Colon (tissue), 2 donors: ENCODE measurements around the gene KLHL28.

Experiments used
- FAIRE-seq: peaks from 2 replicates; lab custom pipeline; 2012; peaks lifted over from hg19 to GRCh38; lab: Jason Lieb, UNC
- donor health status: control.
- donor health status: control.

The KLHL28 gene

GRCh38 chr14:44960646-44961045 lies 1.1 kb downstream of the KLHL28 start:
- FAIRE-seq, result no peak

- FAIRE-seq, result no peak
These were observed 1.6 kb downstream of the KLHL28 start for GRCh38 chr14:44960146-44960545.

GRCh38 chr14:44959538-44959937 lies 2.2 kb downstream of the KLHL28 start:
- no peak for FAIRE-seq

DNA sequence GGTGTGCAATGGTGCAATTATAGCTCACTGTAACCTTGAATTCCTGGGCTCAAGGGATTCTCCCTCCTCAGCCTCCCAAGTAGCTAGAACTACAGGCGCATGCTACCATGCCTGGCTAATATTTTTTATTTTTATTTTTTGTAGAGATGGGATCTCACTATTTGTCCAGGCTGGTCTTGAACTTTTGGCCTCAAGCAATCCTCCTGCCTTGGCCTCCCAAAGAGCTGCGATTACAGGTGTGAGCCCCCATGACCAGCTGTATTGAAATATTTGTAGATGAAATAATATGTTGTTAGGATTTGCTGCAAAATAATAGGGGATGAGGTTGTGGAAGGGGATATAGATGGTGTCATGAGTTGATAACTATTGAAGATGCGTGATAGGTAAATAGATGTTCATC lies 4.9 kb downstream of the KLHL28 start:
- FAIRE-seq, result no peak

DNA sequence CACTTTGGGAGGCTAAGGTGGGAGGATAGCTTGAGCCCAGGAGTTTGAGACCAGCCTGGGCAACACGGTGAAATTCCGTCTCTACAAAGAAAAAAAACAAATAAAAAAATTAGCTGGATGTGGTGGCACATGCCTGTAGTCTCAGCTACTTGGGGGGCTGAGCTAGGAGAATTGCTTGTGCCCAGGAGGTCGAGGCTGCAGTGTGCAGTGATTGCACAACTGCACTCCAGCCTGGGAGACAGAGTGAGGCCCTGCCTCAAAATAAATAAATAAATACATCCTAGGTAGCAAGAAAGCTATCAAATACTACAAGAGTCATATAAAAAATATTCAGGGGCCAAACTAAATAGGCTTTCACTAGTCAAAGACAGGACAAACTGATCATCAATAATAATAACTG lies 6.2 kb downstream of the KLHL28 start:
- FAIRE-seq, result no peak

GRCh38 chr14:44954750-44955149 lies 7.0 kb downstream of the KLHL28 start:
- FAIRE-seq, result no peak

GRCh38 chr14:44952391-44953110 lies 9.2 kb downstream of the KLHL28 start:
- FAIRE-seq, result peak; percentile 18

DNA sequence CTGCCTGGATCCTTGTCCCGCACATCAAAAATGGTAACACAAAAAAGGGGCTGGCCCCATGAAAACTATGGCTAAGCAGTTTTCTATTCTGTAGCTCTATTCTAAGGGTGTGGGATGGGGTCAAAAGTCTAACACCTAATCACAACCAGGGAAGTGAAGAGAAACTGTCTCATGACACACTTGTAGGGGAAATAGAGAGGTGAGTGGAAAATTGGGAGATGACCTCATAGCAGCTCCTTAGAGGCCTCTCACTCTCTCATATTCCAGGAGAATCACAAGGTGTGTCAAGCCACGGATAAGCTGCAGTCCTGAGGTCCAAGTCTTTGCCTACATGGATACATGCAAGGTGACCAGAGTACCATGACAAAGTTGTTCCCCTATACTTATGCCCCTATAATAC lies 10.7 kb downstream of the KLHL28 start:
- FAIRE-seq, result no peak

- no peak for FAIRE-seq
These were observed 16.5 kb downstream of the KLHL28 start for GRCh38 chr14:44945264-44945663.

- no peak for FAIRE-seq
These were observed 17.6 kb downstream of the KLHL28 start for GRCh38 chr14:44944107-44944506.

GRCh38 chr14:44942436-44942835 lies 19.3 kb downstream of the KLHL28 start:
- no peak for FAIRE-seq

DNA sequence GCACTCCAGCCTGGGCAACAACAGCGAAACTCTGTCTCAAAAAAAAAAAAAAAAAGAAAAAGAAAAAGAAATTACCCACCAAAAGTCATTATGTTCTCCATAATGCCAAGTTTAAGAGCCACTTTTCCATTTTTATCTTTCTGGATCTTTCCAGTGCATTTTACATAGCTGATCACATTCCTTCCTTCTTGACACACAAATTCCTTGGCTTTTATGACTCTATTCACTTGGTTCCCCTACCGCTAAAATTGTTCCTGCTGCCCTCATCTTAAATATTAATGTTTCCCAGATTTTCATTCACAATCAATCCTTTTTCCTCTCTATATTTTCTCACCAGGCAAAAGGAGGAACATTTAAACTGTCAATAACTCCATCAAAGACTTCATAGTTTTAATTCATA lies 20.2 kb downstream of the KLHL28 start:
- FAIRE-seq, result no peak

DNA sequence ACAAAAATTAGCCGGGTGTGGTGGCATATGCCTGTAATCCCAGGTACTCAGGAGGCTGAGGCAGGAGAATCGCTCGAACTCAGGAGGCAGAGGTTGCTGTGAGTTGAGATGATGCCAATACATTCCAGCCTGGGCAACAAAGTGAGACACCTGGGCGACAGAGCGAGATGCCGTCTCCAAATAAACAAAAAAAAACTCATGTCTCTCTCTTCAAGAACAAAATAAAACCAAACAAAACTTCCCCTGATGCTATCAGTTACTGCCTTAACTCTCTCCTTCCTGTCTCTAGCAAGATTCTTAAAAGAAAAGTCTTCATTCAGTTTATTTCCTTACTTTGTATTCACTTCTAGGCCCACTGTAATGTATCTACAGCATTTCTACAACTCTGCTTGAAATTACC lies 20.8 kb downstream of the KLHL28 start:
- no peak for FAIRE-seq

DNA sequence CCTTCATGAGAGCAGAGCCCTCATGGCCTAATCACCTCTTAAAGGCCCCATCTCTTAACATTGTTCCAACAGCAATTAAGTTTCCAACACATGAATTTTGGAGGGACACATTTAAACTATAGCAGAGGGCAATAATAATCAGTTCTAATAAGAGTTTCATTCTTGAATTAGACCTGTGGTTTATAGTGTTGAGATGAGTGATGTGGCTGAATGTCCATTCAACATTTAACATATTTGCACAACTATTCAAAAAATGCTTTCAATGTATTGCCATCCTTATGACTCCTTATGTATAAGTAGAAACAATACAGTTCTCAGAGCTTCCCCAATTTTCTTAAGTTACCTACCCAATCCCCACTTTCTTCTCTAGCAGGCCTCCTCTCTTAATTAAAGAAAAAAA lies 21.5 kb downstream of the KLHL28 start:
- no peak for FAIRE-seq

- FAIRE-seq, result no peak
These were observed 24.2 kb downstream of the KLHL28 start for GRCh38 chr14:44937547-44937946.

DNA sequence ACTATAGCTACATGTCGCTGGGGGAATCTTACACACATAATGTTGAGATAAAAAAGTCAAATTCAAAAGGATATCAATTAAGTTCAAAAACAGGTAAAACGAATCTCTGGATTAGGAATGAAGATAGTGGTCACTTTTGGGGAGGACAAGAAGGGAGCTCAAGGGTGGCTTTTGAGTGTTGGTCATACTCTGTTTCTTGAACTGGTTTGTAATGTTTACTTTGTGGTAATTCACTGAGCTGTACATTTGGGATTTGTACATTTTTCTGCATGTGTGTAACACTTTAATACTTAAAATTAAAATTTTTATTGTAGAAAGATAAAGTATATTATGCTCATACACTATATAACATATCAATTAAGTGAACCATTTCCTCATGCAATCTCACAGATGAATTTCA lies 26.6 kb downstream of the KLHL28 start:
- no peak for FAIRE-seq

- FAIRE-seq, result no peak
These were observed 33.0 kb downstream of the KLHL28 start for GRCh38 chr14:44928793-44929192.

- no peak for FAIRE-seq
These were observed 46.9 kb downstream of the KLHL28 start for GRCh38 chr14:44914849-44915248.

DNA sequence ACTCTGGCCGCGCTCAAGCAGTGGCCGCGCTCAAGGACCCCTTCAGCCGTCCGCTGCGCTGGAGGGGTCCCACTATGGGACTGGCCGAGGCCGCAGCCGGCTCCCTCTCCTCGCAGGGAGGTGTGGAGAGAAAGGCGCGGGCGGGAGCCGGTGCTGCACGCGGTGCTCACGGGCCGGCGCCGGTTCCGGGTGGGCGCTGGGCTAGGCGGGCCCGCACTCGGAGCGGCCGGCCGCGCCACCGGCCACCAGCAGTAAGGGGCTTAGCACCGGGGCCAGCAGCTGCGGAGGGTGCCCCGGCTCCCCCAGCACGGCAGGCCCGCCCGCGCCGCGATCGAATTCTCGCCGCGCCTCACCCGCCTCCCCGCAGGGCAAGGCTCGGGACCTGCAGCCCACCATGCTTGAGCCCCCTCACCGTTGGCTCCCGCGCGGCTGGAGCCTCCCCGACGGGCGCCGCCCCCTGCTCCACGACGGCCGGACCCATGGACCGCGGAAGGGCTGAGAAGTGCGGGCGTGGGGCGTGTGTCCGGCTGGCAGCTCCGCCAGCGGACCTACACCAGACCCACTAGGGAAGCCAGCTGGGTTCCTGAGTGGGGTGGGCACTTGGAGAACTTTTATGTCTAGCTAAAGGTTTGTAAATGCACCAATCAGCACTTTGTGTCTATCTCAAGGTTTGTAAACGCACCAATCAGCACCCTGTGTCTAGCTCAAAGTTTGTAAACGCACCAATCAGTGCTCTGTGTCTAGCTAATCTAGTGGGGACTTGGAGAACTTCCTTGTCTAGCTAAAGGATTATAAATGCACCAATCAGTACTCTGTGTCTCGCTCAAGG lies 49.5 kb downstream of the KLHL28 start:
- FAIRE-seq, result no peak

DNA sequence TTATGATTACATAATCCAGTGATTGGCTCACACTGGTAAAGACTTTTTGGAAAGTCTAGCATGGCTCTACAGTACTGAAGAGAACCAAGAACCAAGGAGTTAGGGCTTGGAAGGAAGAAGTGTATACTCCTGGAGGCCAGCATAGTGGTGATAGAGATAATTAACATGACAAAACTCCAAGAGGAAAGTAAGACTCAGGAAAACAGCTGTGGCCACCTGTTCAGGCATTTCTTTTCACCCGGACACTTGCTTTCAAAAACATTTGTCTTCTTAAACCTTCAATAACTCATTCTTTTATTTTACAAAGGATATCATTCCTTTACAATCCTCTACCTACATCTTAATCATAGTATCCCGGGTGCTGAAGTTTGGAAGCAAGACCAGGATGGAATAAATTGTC lies 50.9 kb downstream of the KLHL28 start:
- no peak for FAIRE-seq

GRCh38 chr14:44901696-44902095 lies 60.1 kb downstream of the KLHL28 start:
- no peak for FAIRE-seq

GRCh38 chr14:44898551-44898950 lies 63.2 kb downstream of the KLHL28 start:
- FAIRE-seq, result no peak

- no peak for FAIRE-seq
These were observed 63.9 kb downstream of the KLHL28 start for GRCh38 chr14:44897845-44898151.
